K562 (cell line): ENCODE data around the gene SLC25A11. TPM values are rescaled to one million over a fixed set of nuclear protein-coding genes. Genes with fewer than 3 reads are reported as not detected.

ENCODE experiments used
- BMI1 ChIP-seq: fragments of 150-350 bp; IDR thresholded peaks from 2 replicates; pipeline ENCODE4 v1.6.1; 2014; ENCODE audit warnings: low read length
- CTBP1 ChIP-seq: fragments of 450-650 bp; IDR thresholded peaks from 2 replicates; pipeline ENCODE4 v1.6.1; 2016; ENCODE audit warnings: borderline replicate concordance
- NFIC ChIP-seq: fragments of 450-650 bp; IDR thresholded peaks from 2 replicates; pipeline ENCODE4 v1.6.1; 2017; ENCODE audit warnings: mild to moderate bottlenecking, inconsistent platforms
- PCBP2 ChIP-seq: fragments of 200-400 bp; formaldehyde crosslinking; IDR thresholded peaks from 2 replicates; pipeline ENCODE4 v1.6.1; 2018; ENCODE audit warnings: low read length, low read depth, mild to moderate bottlenecking, moderate library complexity; ENCODE audit not compliant: poor library complexity, severe bottlenecking
- POLR2A ChIP-seq: fragments of 450-650 bp; conservative IDR thresholded peaks from 2 replicates; pipeline ENCODE4 v1.6.1; 2016
- RAD21 ChIP-seq, 2 experiments: fragments of 250-450 bp in 1 of 2; fragments of 450-650 bp in 1 of 2; sonication (Bioruptor Pico) in 1 of 2; formaldehyde crosslinking in 1 of 2; IDR thresholded peaks in 1 of 2; conservative IDR thresholded peaks in 1 of 2; 2 replicates each; pipeline versions ENCODE4 v1.4.0 to v1.8.0; 2020 to 2022; ENCODE audit warnings: mild to moderate bottlenecking in 2 of 2, moderate library complexity in 1 of 2
- RBM22 ChIP-seq: fragments of 200-400 bp; formaldehyde crosslinking; IDR thresholded peaks from 2 replicates; pipeline ENCODE4 v1.6.1; 2018; ENCODE audit warnings: low read length, low read depth; ENCODE audit not compliant: poor library complexity, severe bottlenecking
- TBP ChIP-seq: optimal IDR thresholded peaks from 2 replicates; pipeline ENCODE3; 2011; ENCODE audit warnings: low read depth, low read length, improper control_type of control experiment
- TCF7L2 ChIP-seq: fragments of 150-350 bp; IDR thresholded peaks from 2 replicates; pipeline ENCODE4 v1.6.1; 2016; ENCODE audit warnings: low read depth, mild to moderate bottlenecking, low read length, moderate library complexity
- TEAD4 ChIP-seq, 2 experiments: sonication (generic) in 1 of 2; formaldehyde crosslinking in 1 of 2; IDR thresholded peaks; 2 replicates each; pipeline versions ENCODE4 v1.6.1 to v1.8.0; 2012 to 2022; ENCODE audit warnings: borderline replicate concordance in 1 of 2, inconsistent platforms in 1 of 2, low read length in 1 of 2, mild to moderate bottlenecking in 1 of 2, missing genetic modification reagents in 1 of 2
- TGIF2 ChIP-seq: sonication (generic); formaldehyde crosslinking; IDR thresholded peaks from 2 replicates; pipeline ENCODE4 v1.8.1; 2022; ENCODE audit warnings: mild to moderate bottlenecking, missing genetic modification reagents, moderate library complexity
- TSC22D4 ChIP-seq: fragments of 450-650 bp; IDR thresholded peaks from 2 replicates; pipeline ENCODE4 v1.6.1; 2016; ENCODE audit warnings: missing genetic modification characterization, missing biosample characterization, control low read depth
- ZBTB7A ChIP-seq: IDR thresholded peaks from 2 replicates; pipeline ENCODE4 v1.6.1; 2011; ENCODE audit warnings: low read depth, mild to moderate bottlenecking, low read length, moderate library complexity, borderline replicate concordance; ENCODE audit not compliant: control insufficient read depth
- ZNF212 ChIP-seq: fragments of 450-650 bp; formaldehyde crosslinking; IDR thresholded peaks from 2 replicates; pipeline ENCODE4 v1.4.0; 2020; ENCODE audit warnings: mild to moderate bottlenecking
- ZNF263 ChIP-seq: sonication (generic); formaldehyde crosslinking; IDR thresholded peaks from 2 replicates; pipeline ENCODE4 v1.8.0; 2022; ENCODE audit warnings: mild to moderate bottlenecking, missing genetic modification reagents, borderline replicate concordance
- ZNF76 ChIP-seq: fragments of 250-450 bp; sonication (Bioruptor Pico); IDR thresholded peaks from 2 replicates; pipeline ENCODE4 v1.4.0; 2020; ENCODE audit warnings: mild to moderate bottlenecking, moderate library complexity, borderline replicate concordance
- ZNF778 ChIP-seq: fragments of 450-650 bp; formaldehyde crosslinking; IDR thresholded peaks from 2 replicates; pipeline ENCODE4 v1.4.0; 2020; ENCODE audit warnings: mild to moderate bottlenecking, moderate library complexity
- ZSCAN32 ChIP-seq: fragments of 450-650 bp; formaldehyde crosslinking; IDR thresholded peaks from 2 replicates; pipeline ENCODE4 v1.4.0; 2020; ENCODE audit warnings: mild to moderate bottlenecking, moderate library complexity
- polyA plus RNA-seq, 8 experiments: library from polyadenylated mRNA; depleted of rRNA in 4 of 8; stranded (reverse) in 5 of 8; unstranded in 3 of 8; fragments of >200 nt; fragmentation: Nextera tagmentation in 2 of 8; fragmentation: Illumina TruSeq in 1 of 8; extraction: Ambion mirVana in 2 of 8; extraction: Trizol in 1 of 8; gene quantifications; 2 replicates each; pipeline versions ENCODE4 v1.2.1 to v1.2.3, GENCODE V29; 2011 to 2014; ENCODE audit warnings: inconsistent platforms in 1 of 8, missing spikeins in 1 of 8
- total RNA-seq, 7 experiments: library from RNA; depleted of rRNA in 6 of 7; stranded (reverse); fragments of >200 nt in 6 of 7; fragmentation: Illumina TruSeq in 2 of 7; extraction: Trizol in 2 of 7; gene quantifications; 2 replicates each; pipeline versions ENCODE4 v1.2.1 to v1.2.3, GENCODE V29; 2011 to 2021; ENCODE audit warnings: low replicate concordance in 1 of 7
- TF ChIP-seq, protein P1 (sequence below), 2 experiments: fragments of 200-800 bp in 1 of 2; sonication (Bioruptor generic) in 1 of 2; sonication (generic) in 1 of 2; formaldehyde crosslinking in 1 of 2; IDR thresholded peaks in 1 of 2; conservative IDR thresholded peaks in 1 of 2; 2 replicates each; pipeline versions ENCODE4 v1.5.0 to v1.6.1; 2016 to 2020; ENCODE audit warnings: missing compliant biosample characterization in 1 of 2, missing genetic modification characterization in 1 of 2, missing genetic modification reagents in 1 of 2
- TF ChIP-seq, protein P2 (sequence below): fragments of 200-800 bp; sonication (Bioruptor generic); IDR thresholded peaks from 2 replicates; pipeline ENCODE4 v1.6.1; 2017; ENCODE audit warnings: missing genetic modification characterization, missing compliant biosample characterization

SLC25A11 gene
- total and polyA plus RNA-seq, 9 of the 15 experiments (the other 6 are each of a cell fraction or from before 2014, with no cell fraction given): 3.1 to 56.7 (median 32.9) TPM

DNA sequence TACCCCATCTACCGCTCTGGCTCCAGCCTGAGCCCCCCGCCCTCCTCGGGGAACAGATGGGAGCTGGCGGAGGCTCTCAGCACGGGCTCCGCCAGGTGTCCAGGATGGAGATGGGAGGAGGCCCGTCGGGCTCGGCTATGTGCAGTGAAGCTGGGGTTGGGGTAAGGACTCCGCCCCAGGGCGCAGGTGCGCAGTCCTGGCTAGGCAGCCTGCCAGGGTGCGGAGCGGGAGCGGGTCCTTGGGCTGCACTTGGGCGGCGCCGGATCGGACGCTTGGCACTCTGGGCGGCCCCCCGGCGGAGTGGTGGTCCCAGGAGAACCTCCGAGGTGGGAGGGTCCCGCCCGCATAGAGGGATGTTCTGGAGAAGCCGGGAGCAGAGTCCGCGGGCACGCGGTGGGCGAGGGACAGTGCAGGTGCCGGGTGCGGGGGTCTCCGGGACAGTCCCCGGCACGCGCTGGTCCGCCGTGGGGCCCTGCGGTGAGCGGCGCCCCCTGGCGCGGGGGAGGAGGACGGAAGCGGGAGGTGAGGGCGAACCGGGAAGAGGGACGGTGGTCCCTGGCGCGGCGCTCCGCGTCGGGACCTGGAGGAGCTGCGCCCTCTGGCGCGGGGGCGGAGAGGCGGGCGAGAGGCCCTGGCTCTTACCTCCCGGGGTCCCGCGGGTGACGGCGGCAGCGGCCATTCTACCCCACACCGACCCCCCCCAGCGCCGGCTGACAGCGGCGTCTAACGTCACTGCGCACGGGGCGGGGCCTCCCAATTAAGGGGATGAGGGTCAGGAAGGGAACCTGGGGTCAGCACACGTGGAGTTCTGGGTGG is 47.3 kb upstream of the SLC25A11 start, which contains the start of gene CAMTA2 (continued):
- TF ChIP-seq, protein P1, sequence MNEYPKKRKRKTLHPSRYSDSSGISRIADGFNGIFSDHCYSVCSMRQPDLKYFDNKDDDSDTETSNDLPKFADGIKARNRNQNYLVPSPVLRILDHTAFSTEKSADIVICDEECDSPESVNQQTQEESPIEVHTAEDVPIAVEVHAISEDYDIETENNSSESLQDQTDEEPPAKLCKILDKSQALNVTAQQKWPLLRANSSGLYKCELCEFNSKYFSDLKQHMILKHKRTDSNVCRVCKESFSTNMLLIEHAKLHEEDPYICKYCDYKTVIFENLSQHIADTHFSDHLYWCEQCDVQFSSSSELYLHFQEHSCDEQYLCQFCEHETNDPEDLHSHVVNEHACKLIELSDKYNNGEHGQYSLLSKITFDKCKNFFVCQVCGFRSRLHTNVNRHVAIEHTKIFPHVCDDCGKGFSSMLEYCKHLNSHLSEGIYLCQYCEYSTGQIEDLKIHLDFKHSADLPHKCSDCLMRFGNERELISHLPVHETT (CRISPR knock-in tag; conservative IDR thresholded peaks at IDR 0.05 in 1 of 2, IDR thresholded peaks at IDR 0.05 in 1 of 2): peak in 1 of 2 experiments; percentile 94; a peak in 2 of 4 replicates
- TF ChIP-seq PCBP2 (no peak), BMI1 (no peak), POLR2A (peak; percentile 74), TBP (peak; percentile 43), TSC22D4 (tag) (no peak), NFIC (peak; percentile 46; the same call in 1 of the 2 replicates), RAD21 (CRISPR knock-in tag; conservative IDR thresholded peaks at IDR 0.05 in 1 of 2, IDR thresholded peaks at IDR 0.05 in 1 of 2) (peak; percentile 19 to 49; a peak in 3 of 4 replicates), ZBTB7A (peak; percentile 97), ZSCAN32 (no peak), TEAD4 (IDR thresholded peaks at IDR 0.05; ENCODE audit: low read length) (no peak), TEAD4 (CRISPR knock-in tag; IDR thresholded peaks at IDR 0.05; ENCODE audit: borderline replicate concordance) (no peak), ZNF76 (no peak; the same call in 1 of the 2 replicates), ZNF212 (CRISPR knock-in tag) (no peak), CTBP1 (peak; percentile 86), ZNF263 (peak; percentile 78; the same call in 1 of the 2 replicates), TGIF2 (peak; percentile 76; the same call in 1 of the 2 replicates), ZNF778 (no peak), RBM22 (no peak), TCF7L2 (no peak)
- TF ChIP-seq, protein P2, sequence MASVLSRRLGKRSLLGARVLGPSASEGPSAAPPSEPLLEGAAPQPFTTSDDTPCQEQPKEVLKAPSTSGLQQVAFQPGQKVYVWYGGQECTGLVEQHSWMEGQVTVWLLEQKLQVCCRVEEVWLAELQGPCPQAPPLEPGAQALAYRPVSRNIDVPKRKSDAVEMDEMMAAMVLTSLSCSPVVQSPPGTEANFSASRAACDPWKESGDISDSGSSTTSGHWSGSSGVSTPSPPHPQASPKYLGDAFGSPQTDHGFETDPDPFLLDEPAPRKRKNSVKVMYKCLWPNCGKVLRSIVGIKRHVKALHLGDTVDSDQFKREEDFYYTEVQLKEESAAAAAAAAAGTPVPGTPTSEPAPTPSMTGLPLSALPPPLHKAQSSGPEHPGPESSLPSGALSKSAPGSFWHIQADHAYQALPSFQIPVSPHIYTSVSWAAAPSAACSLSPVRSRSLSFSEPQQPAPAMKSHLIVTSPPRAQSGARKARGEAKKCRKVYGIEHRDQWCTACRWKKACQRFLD (CRISPR knock-in tag): no peak
